Muscle of leg (tissue), 16 donors: ENCODE measurements around the gene CREG2. TPM values are rescaled to one million over a fixed set of nuclear protein-coding genes. Genes with fewer than 3 reads are reported as not detected.
A peak's percentile ranks its signal among the peaks of the same experiment; 100 is the strongest.

ENCODE experiments used
- DNase-seq: peaks from one replicate; pipeline ENCODE4 v3.0.0; 2013
- H3K27ac ChIP-seq: one replicate; pipeline ENCODE4 v1.5.1; 2013; ENCODE audit warnings: mild to moderate bottlenecking, low read length, control low read depth
- H3K27me3 ChIP-seq: one replicate; pipeline ENCODE4 v1.6.1; 2013; ENCODE audit warnings: low read length; ENCODE audit not compliant: control insufficient read depth, insufficient read depth
- H3K36me3 ChIP-seq: one replicate; pipeline ENCODE4 v1.6.1; 2013; ENCODE audit warnings: low read length; ENCODE audit not compliant: control insufficient read depth, insufficient read depth
- H3K4me1 ChIP-seq: one replicate; pipeline ENCODE4 v1.6.1; 2013; ENCODE audit warnings: low read length; ENCODE audit not compliant: control insufficient read depth, insufficient read depth
- H3K4me3 ChIP-seq: one replicate; pipeline ENCODE4 v1.5.1; 2013; ENCODE audit warnings: low read length, control low read depth
- H3K9me3 ChIP-seq: replicated peaks from 2 replicates; pipeline ENCODE4 v1.6.1; 2013; ENCODE audit warnings: low read depth, low read length; ENCODE audit not compliant: control insufficient read depth
- WGBS: methylation state at CpG from one replicate; pipeline ENCODE4 v1.1.5; 2013; ENCODE audit warnings: missing lambda C conversion rate; ENCODE audit not compliant: insufficient coverage; 5-methylcytosine and 5-hydroxymethylcytosine counted together
- long read RNA-seq, 11 donors: transcript quantifications; one replicate each; lab custom pipeline, GENCODE V29; 2026
- polyA plus RNA-seq, 8 donors: library from polyadenylated mRNA; unstranded; fragments of 120-200 nt; gene quantifications; one replicate each; pipeline versions ENCODE4 v1.2.1 to v1.2.3, GENCODE V29; 2013; ENCODE audit warnings: inconsistent platforms in 1 of 8, low replicate concordance in 1 of 8; ENCODE audit not compliant: insufficient read length in 8 of 8, insufficient read depth in 1 of 8
- total RNA-seq: library from RNA; stranded (reverse); fragments of 120-200 nt; gene quantifications from one replicate; pipeline ENCODE4 v1.2.4, GENCODE V29; 2013

The CREG2 gene
- total RNA-seq (2.4 TPM), polyA plus RNA-seq (1 to 10 TPM; 2.8 to 5.3 (median 3.5) TPM)
- long read RNA-seq, donor 1, result 0 reads
- long read RNA-seq, donor 2, full-length matches to known transcripts, result 1 of 1 reads
- long read RNA-seq, donor 2, partial matches to known transcripts, result 0 of 1 reads
- long read RNA-seq, donor 2, other reads (novel, unspliced or antisense), result 0 of 1 reads
- long read RNA-seq, donor 3, full-length matches to known transcripts, result 2 of 2 reads
- long read RNA-seq, donor 3, partial matches to known transcripts, result 0 of 2 reads
- long read RNA-seq, donor 3, other reads (novel, unspliced or antisense), result 0 of 2 reads
- long read RNA-seq, donor 4, full-length matches to known transcripts, result 3 of 3 reads
- long read RNA-seq, donor 4, partial matches to known transcripts, result 0 of 3 reads
- long read RNA-seq, donor 4, other reads (novel, unspliced or antisense), result 0 of 3 reads
- long read RNA-seq, donor 5, partial matches to known transcripts, result 0 of 1 reads
- long read RNA-seq, donor 5, other reads (novel, unspliced or antisense), result 0 of 1 reads
- long read RNA-seq, donor 6, partial matches to known transcripts, result 0 of 1 reads
- long read RNA-seq, donor 6, other reads (novel, unspliced or antisense), result 0 of 1 reads
- long read RNA-seq, donor 7, partial matches to known transcripts, result 0 of 1 reads
- long read RNA-seq, donor 7, other reads (novel, unspliced or antisense), result 0 of 1 reads
- long read RNA-seq, donor 8, result 0 reads
- long read RNA-seq, donor 9, partial matches to known transcripts, result 0 of 1 reads
- long read RNA-seq, donor 9, other reads (novel, unspliced or antisense), result 0 of 1 reads
- long read RNA-seq, donor 10, full-length matches to known transcripts, result 2 of 2 reads
- long read RNA-seq, donor 10, partial matches to known transcripts, result 0 of 2 reads
- long read RNA-seq, donor 10, other reads (novel, unspliced or antisense), result 0 of 2 reads
- long read RNA-seq, donor 11, full-length matches to known transcripts, result 2 of 2 reads
- long read RNA-seq, donor 11, partial matches to known transcripts, result 0 of 2 reads
- long read RNA-seq, donor 11, other reads (novel, unspliced or antisense), result 0 of 2 reads

GRCh38 chr2:101387151-101387834 is at the start of gene CREG2:
CREG2 (minus strand) TSS chr2:101387503; CDS start chr2:101387457, 46 bp downstream.
- H3K4me3 ChIP-seq, result peak within 1 kb of the TSS; percentile 34
- WGBS, result under 1% methylated on average over 73 of the region's 79 CpGs
- no peaks in the 10 kb centered on the region for H3K36me3 ChIP-seq
- peaks cover 41% of the 10 kb centered on the region for H3K27me3 ChIP-seq
- no peaks in the 10 kb centered on the region for H3K9me3 ChIP-seq
- peaks cover 10% of the 10 kb centered on the region for H3K4me1 ChIP-seq
- DNase-seq, result peak; percentile 69
- H3K27ac ChIP-seq, result no peak within 1 kb of the TSS

- peaks cover 25% of the 10 kb centered on the region for H3K4me1 ChIP-seq
- H3K36me3 ChIP-seq, result no peaks in the 10 kb centered on the region
- 24% methylated on average over 12 of the region's 24 CpGs for WGBS
- H3K27me3 ChIP-seq, result no peaks in the 10 kb centered on the region
- DNase-seq, result peak; percentile 72
- H3K4me3 ChIP-seq, result peak overlapping the region; percentile 31
- peak overlapping the region; percentile 60 for H3K27ac ChIP-seq
- no peaks in the 10 kb centered on the region for H3K9me3 ChIP-seq
Observed at GRCh38 chr2:101435001-101435862, 47.9 kb upstream of the CREG2 start.

- peak; percentile 33 for DNase-seq
- H3K27me3 ChIP-seq, result no peaks in the 10 kb centered on the region
- H3K4me3 ChIP-seq, result no peak overlapping the region
- WGBS, result no CpG with 5 or more reads among the region's 3 CpGs
- H3K36me3 ChIP-seq, result no peaks in the 10 kb centered on the region
- H3K27ac ChIP-seq, result no peak overlapping the region
- no peaks in the 10 kb centered on the region for H3K9me3 ChIP-seq
- H3K4me1 ChIP-seq, result peaks cover 23% of the 10 kb centered on the region
Observed at GRCh38 chr2:101433465-101433864, 46.2 kb upstream of the CREG2 start.

- peak; percentile 58 for DNase-seq
- 65% methylated on average over 16 of the region's 20 CpGs for WGBS
- no peak overlapping the region for H3K4me3 ChIP-seq
- no peaks in the 10 kb centered on the region for H3K9me3 ChIP-seq
- H3K27ac ChIP-seq, result no peak overlapping the region
- H3K4me1 ChIP-seq, result peaks cover 26% of the 10 kb centered on the region
- no peaks in the 10 kb centered on the region for H3K36me3 ChIP-seq
- H3K27me3 ChIP-seq, result no peaks in the 10 kb centered on the region
Observed at GRCh38 chr2:101432411-101433181, 45.3 kb upstream of the CREG2 start.

GRCh38 chr2:101431486-101431885 is 44.2 kb upstream of the CREG2 start:
- H3K27me3 ChIP-seq, result no peaks in the 10 kb centered on the region
- DNase-seq, result no peak
- no CpG with 5 or more reads among the region's 4 CpGs for whole genome bisulfite sequencing
- no peaks in the 10 kb centered on the region for H3K9me3 ChIP-seq
- no peak overlapping the region for H3K27ac ChIP-seq
- H3K4me3 ChIP-seq, result no peak overlapping the region
- no peaks in the 10 kb centered on the region for H3K36me3 ChIP-seq
- H3K4me1 ChIP-seq, result peaks cover 26% of the 10 kb centered on the region

- no peak overlapping the region for H3K4me3 ChIP-seq
- no peaks in the 10 kb centered on the region for H3K9me3 ChIP-seq
- 100% methylated on average over 1 of the region's 2 CpGs for WGBS
- H3K4me1 ChIP-seq, result peaks cover 16% of the 10 kb centered on the region
- H3K36me3 ChIP-seq, result no peaks in the 10 kb centered on the region
- H3K27ac ChIP-seq, result no peak overlapping the region
- no peak for DNase-seq
- H3K27me3 ChIP-seq, result no peaks in the 10 kb centered on the region
Observed at GRCh38 chr2:101430156-101430555, 42.9 kb upstream of the CREG2 start.

- no peak for DNase-seq
- H3K9me3 ChIP-seq, result no peaks in the 10 kb centered on the region
- H3K4me1 ChIP-seq, result peaks cover 10% of the 10 kb centered on the region
- H3K4me3 ChIP-seq, result no peak overlapping the region
- 98% methylated on average over 4 of the region's 6 CpGs for WGBS
- no peaks in the 10 kb centered on the region for H3K27me3 ChIP-seq
- H3K36me3 ChIP-seq, result no peaks in the 10 kb centered on the region
- H3K27ac ChIP-seq, result no peak overlapping the region
Observed at GRCh38 chr2:101429453-101429852, 42.1 kb upstream of the CREG2 start.

DNA sequence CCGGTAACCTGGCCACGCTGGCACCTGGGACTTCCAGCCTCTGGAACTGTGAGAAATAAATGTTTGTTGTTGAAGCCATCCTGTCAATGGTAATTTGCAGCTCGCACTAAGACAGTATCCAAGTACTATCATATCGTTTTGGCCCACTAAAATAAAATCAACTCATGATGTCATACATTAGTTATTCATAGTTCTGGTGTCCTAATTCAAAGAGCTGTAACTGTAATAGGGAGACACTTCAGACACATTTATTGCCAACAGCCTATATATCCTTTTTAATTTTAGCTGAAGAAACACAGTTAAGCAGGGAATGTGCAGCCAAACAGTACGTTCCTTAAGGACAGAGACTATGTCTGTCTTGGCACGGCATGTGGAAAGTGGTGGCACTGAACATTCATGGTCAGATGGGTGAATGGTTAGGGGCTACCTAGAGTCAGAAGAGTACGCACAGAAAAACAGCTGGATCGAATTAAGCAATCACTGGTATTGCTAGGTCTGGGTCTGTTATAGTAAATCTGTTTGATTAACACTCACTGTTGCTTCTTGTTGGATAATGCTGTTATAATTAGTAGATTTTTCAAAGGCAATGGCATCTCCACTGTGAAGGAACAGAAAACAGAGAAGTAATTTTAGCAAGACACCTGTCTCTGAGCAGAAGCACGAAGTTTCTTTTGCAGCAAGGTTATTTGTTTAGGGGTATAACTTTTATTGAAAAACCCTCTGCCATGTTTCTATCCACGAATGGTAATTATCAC is 41.3 kb upstream of the CREG2 start:
- Histone ChIP-seq H3K27ac (peak overlapping the region; percentile 40), H3K4me1 (peaks cover 10% of the 10 kb centered on the region), H3K9me3 (no peaks in the 10 kb centered on the region), H3K36me3 (no peaks in the 10 kb centered on the region), H3K4me3 (no peak overlapping the region), H3K27me3 (no peaks in the 10 kb centered on the region)
- 48% methylated on average over 4 of the region's 10 CpGs for WGBS
- peak; percentile 15 for DNase-seq
